NCI-H2171 treated with DMSO at 0.1 percent for 48 hours (cell line): ENCODE data around the gene PDE2A.
A peak's percentile ranks its signal among the peaks of the same experiment; 100 is the strongest.

Experiments used
- DNase-seq: peaks from one replicate; lab custom pipeline; 2025; lab: John Stamatoyannopoulos, UW

Gene PDE2A

GRCh38 chr11:72613977-72614376 is 60.2 kb downstream of the PDE2A start:
- DNase-seq: no peak

GRCh38 chr11:72613450-72613849 is 60.8 kb downstream of the PDE2A start:
- DNase-seq: no peak

GRCh38 chr11:72609476-72609875 is 64.7 kb downstream of the PDE2A start:
- DNase-seq: no peak

- DNase-seq: no peak
Measured at GRCh38 chr11:72609045-72609444, 65.2 kb downstream of the PDE2A start.

GRCh38 chr11:72607496-72607895 is 66.7 kb downstream of the PDE2A start:
- no peak for DNase-seq

- no peak for DNase-seq
Measured at GRCh38 chr11:72606748-72607468, 67.3 kb downstream of the PDE2A start.

- DNase-seq: no peak
Measured at GRCh38 chr11:72605973-72606747, 68.1 kb downstream of the PDE2A start.

- DNase-seq: no peak
Measured at GRCh38 chr11:72604256-72604655, 70.0 kb downstream of the PDE2A start.

GRCh38 chr11:72602250-72602904 is 71.8 kb downstream of the PDE2A start:
- no peak for DNase-seq

GRCh38 chr11:72600557-72600956 is 73.7 kb downstream of the PDE2A start:
- no peak for DNase-seq

GRCh38 chr11:72599325-72600117 is 74.7 kb downstream of the PDE2A start:
- no peak for DNase-seq

GRCh38 chr11:72598906-72599305 is 75.3 kb downstream of the PDE2A start:
- no peak for DNase-seq

- DNase-seq: no peak
Measured at GRCh38 chr11:72598466-72598865, 75.8 kb downstream of the PDE2A start.

- no peak for DNase-seq
Measured at GRCh38 chr11:72597721-72598120, 76.5 kb downstream of the PDE2A start.

- DNase-seq: no peak
Measured at GRCh38 chr11:72595292-72595684, 78.9 kb downstream of the PDE2A start.

- DNase-seq: no peak
Measured at GRCh38 chr11:72594493-72595291, 79.5 kb downstream of the PDE2A start.

- DNase-seq: no peak
Measured at GRCh38 chr11:72592698-72593495, 81.3 kb downstream of the PDE2A start.

GRCh38 chr11:72591785-72592502 is 82.3 kb downstream of the PDE2A start:
- DNase-seq: peak; percentile 98

- no peak for DNase-seq
Measured at GRCh38 chr11:72591023-72591422, 83.2 kb downstream of the PDE2A start.
